8988T (cell line): ENCODE measurements around the gene KLHL3.

ENCODE experiments used
- DNase-seq: peaks from one replicate; pipeline ENCODE4 v3.0.0; 2011

Gene KLHL3

DNA sequence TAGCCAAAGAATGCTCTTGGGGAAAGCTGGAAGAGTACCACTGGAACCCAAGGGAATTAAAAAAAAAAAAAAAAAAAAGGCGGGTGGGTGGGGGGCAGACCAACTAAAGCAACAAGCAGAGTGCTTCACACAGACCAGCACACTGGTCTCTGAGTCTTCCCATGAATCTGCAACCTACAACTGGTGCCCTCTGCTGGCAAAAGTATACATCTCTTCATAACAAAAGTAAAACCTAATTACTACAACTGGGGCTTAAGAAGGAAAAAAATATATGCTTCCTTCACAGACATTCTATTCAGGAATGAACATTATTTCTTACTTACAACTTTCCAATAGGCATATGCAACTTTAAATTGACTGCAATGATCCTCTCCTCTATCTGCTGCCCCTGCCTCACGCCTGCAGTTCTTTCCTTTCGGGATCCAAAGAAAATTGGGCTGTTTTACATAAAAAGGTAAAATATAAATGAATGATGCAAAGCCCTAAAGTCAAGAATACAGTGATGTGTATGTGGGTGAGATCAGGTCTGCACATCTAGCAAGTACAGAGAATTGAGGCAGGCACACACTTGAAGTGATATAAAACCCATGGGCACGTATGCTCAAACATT lies 7.2 kb upstream of the KLHL3 start:
- no peak for DNase-seq

GRCh38 chr5:137741718-137742117 lies 5.8 kb upstream of the KLHL3 start:
- no peak for DNase-seq

DNA sequence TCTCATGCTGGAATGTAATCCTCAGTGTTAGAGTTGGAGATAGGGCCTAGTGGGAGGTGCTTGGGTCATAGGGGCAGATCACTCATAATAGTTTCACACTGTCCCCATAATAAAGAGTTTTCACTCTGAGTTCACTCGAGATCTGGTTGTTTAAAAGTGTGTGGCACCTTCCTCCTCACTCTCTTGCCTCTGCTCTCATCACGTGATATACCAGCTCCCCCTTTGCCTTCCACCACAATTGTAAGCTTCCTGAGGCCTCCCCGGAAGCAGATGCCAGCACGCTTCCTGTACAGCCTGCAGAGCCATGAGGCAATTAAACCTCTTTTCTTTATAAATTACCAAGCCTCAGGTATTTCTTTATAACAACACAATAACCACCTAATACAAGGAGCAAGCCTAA lies 3.8 kb upstream of the KLHL3 start:
- DNase-seq: no peak

DNA sequence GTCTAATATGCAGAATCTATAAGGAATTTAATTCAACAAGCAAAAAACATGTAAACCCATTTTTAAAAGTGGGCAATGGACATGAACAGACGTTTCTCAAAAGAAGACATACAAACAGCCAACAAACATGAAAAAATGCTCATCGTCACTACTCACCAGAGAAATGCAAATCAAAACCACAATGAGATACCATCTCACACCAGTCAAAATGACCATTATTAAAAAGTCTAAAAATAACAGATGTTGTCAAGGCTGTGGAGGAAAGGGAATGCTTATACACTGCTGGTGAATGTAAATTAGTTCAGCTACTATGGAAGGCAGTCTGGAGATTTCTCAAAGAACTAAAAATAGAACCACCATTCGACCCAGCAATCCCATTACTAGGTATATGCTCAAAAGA lies 3.1 kb upstream of the KLHL3 start:
- DNase-seq: no peak

DNA sequence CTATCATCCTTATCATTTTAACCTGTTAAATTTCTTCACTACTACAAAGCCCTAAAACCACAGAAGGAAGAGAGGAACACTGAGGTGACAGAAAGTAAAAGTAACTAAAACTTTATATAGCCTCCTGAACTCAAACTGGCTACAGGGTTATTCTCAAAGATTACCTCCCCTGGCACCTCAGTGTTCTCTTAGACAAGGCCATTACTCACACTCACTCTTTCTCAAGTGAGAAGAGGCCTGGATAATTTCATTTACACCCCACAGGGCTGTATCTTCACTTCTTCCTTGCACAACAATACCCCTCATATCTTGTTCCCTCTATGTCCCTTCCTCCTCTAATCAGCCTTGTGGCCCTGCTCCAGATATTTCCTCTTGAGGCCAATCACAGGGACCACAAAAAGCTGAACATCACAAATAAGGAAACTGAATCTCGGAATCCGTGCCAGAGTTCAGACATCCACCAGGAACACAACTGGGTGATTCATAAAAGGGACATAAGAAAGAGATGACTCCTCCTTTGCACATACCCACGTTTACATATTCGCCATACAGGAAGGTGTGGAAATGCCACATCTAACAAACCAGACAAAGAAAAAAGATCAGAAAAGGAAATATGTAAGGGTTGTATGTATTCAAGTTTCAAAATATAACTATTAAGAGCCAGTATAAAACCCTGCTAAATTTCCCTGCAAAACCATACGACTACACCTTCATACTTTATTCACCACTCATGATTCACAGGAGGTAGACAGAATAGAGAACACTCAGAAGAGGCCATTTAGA lies 1.7 kb upstream of the KLHL3 start:
- DNase-seq: no peak

- no peak for DNase-seq
Observed at GRCh38 chr5:137736496-137736895, 607 bp upstream of the KLHL3 start.

DNA sequence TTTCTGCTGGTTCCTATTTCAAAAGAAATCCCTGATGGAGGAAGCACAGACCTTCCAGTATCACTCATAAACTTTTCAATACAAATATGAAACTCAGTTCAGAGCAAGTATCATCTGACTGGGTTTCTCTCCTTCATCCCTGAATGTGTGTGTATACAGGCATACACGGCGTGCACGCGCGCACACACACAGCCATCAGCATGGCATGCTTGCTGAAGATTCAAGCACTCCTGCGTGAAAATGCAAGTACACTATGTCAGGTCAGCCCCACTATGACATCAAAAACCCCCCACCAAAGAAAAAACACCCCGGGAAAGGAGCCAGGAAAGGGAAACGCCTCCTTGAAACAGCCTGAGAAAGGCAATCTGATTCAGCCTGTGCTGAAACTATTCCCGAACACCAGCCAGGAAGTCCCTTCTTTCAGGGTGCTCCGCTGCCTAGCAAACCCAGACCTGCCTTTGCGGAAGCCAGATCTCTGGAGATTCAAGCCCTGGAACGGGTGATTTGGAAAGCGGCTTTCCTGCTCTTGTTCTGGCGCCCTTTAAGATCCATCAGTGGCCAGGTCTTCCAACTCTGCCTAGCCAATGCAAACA lies 831 bp downstream of the KLHL3 start:
- DNase-seq: no peak

DNA sequence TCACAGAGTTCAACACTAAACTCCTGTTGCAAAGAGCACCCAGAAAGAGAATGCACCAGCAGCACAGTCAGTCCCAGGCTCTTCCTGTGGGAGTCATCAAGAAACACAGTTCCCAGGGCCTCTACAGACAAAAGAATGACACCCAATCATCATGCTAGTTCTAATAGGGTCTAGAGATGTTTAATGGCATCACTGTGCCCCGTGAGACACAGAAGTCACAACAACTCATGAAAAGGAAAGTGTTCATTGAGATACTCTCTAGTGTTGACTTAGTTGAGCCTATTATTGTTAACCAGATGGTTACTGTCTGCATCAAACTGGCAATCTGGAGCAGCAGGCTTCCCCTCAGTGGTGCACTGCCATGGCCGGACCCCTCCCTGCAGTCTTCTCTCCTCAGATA lies 1.6 kb downstream of the KLHL3 start:
- no peak for DNase-seq

DNA sequence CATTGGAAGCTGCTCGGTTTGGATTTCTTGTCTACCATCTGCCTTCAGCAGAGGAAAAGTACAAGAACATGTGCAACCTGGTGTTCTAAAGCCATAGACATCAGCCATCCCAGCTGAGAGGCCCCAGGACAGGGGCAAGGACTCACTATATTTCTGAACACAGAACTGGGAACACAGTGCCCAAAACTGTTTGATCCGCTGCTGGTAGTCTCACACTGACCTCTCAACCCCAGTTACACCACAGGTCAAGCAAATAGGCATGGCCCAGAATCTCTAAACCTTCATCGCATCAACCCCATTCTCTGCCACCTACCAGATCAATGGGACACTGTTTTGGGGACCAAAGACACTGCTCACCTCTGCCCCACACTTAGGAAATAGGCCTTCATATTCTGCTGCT lies 2.0 kb downstream of the KLHL3 start:
- no peak for DNase-seq

- DNase-seq: no peak
Observed at GRCh38 chr5:137733006-137733405, 2.9 kb downstream of the KLHL3 start.

- DNase-seq: no peak
Observed at GRCh38 chr5:137731176-137731575, 4.7 kb downstream of the KLHL3 start.

DNA sequence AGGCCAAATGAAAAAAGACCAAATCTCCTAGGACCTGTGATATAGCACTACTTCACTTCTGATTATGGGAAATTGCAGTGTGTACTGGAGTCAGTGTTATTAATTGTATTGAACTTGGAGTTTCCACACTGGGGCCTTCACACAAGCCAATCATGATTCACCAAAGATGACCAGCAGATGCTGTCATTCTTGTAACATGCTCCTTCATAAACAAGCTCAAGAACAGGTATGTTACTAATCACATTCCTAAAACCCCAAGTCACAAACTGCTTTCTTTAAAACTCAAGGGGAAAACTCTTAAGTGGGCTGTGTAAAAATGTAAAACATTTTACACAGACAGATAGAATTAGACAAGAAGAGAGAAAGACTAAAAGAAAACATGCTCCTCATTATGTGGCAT lies 5.6 kb downstream of the KLHL3 start:
- DNase-seq: no peak

- no peak for DNase-seq
Observed at GRCh38 chr5:137728048-137728447, 7.8 kb downstream of the KLHL3 start.

- DNase-seq: no peak
Observed at GRCh38 chr5:137727623-137728022, 8.3 kb downstream of the KLHL3 start.

DNA sequence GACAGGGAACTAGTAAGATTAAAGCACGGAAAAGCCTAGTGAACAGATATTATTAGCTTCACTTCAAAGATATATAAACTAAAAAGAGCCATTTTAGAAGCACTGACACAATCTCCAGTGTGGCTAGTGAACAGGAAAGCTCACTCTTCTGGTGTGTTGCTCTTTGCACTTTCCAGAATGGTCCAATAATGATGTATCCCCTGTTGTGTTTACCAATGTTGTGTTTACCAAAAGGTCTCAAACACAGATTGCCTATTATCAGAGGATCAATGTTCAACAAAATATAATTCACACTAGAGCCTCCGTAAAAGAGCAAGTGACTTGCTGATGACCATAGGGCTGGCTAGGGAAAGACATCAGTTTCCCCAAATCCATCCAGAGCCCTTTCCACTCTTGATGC lies 11.6 kb downstream of the KLHL3 start:
- no peak for DNase-seq

- no peak for DNase-seq
Observed at GRCh38 chr5:137718611-137719010, 17.3 kb downstream of the KLHL3 start.

GRCh38 chr5:137716337-137716736 lies 19.6 kb downstream of the KLHL3 start:
- no peak for DNase-seq

DNA sequence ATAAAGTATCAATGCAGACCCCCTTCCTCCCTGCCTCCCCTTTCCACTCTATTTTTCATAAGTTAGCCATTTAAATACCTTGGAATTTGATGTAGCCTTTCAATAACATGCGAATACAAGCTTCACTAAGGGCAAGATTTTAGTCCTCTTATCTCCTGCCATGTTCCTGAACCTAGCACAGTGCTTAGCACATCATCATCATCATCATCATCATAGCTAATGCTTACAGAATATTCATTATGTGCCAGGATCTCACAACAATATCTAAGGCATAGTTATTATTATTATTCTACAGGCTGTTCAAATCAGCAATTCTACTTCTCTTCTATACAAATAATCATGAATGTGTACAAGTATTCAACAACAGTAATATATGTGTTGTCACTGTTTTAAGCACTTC lies 20.4 kb downstream of the KLHL3 start:
- no peak for DNase-seq

GRCh38 chr5:137714946-137715345 lies 20.9 kb downstream of the KLHL3 start:
- no peak for DNase-seq

GRCh38 chr5:137714494-137714893 lies 21.4 kb downstream of the KLHL3 start:
- no peak for DNase-seq

GRCh38 chr5:137712139-137712667 lies 23.7 kb downstream of the KLHL3 start:
- no peak for DNase-seq

DNA sequence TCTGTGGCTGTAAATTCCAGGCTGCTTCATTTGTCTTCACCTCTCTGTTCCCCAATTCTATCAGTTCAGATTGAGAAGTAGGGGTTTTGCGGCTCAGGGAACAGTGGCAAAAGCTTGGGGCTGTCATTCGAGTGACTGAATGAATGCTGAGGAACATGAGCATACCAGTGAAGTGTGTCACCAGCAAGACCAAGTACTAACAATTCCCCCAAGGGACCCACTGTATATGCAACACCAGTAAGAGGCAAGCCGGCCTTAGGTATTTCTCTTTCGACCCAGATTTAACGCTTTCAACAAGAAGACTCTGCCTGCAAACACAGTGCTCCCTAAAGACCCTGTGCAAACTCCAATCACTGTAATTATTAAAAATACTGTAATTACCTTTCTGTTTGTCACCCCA lies 25.8 kb downstream of the KLHL3 start:
- DNase-seq: no peak

GRCh38 chr5:137708796-137709559 lies 26.9 kb downstream of the KLHL3 start:
- DNase-seq: no peak
